ENCODE measurements around the gene CDK18. TPM values are rescaled to one million over a fixed set of nuclear protein-coding genes. Genes with fewer than 3 reads are reported as not detected.

The CDK18 gene
- total RNA-seq, 1 donor from 2014 or later, result 0.68 TPM

DNA sequence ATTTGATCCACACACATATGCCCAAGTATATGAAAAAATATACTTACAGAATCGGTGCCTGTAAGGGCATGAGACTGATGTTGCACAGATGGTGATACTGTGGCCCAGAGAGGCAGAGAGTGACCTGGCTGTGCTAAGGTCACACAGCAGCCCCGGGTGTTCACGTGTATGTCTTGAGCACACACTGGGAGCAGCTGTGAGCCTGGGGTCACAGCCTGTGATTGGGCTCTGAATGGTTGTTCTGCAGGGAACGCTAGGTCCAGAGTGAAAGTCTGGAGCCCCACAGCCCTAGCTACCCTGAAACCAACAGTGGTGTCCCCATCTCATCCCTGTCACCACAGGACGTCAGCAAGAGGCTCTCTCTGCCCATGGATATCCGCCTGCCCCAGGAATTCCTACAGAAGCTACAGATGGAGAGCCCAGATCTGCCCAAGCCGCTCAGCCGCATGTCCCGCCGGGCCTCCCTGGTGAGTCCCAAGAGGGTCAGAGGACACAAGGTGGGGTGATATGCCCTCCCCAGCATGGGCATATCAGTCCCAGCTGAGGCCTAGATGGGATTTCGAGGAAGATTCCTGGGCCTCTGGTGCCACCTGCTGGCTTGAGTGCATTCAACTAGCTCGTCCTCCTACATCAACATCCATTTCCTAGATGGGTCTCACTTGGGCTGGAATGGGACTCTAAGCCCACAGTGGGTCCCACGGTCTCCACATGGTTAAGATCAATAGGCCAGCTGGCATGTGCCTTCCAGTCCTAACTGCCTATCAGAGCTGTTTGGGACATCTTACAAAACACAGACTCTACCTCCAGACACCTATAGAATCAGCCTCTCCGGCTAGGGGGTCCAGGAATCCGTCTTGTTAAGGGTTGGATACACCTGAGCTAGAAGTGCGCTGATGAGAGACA lies 19.7 kb downstream of the CDK18 start:
- peak; percentile 38 for DNase-seq (ENCODE audit: low spot score)
- H3K36me3 Mint-ChIP-seq (ENCODE audit: low read depth), result no peaks in the 10 kb centered on the region
- no peaks in the 10 kb centered on the region for H3K4me1 Mint-ChIP-seq (ENCODE audit: low read depth)
- H3K9me3 Mint-ChIP-seq, result no peaks in the 10 kb centered on the region
- no peaks in the 10 kb centered on the region for H3K27me3 Mint-ChIP-seq (ENCODE audit: low read depth)
- no peak overlapping the region for H3K4me3 Mint-ChIP-seq (ENCODE audit: low read depth)
- intact Hi-C loops (cut with micrococcal nuclease), result loop anchor here (1.0 to 2.0 kb wide), 2 partner anchors 36 to 169 kb away; no protein-coding TSS in a partner anchor
- H3K27ac Mint-ChIP-seq, result no peak overlapping the region

DNA sequence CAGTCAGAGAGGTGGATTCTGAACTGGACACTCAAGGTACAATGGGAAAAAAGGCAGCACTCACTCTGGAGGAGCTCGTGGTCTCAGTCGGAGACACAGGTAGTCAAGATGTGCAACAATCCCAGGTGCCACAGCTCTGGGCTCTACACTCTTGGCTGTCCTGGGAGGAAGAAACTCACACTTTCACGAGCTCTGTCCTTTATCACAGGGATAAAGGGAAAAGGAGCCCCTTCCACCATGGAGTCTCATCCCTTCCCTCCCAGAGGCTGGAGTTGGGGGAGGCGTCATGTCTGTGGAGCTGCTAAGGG lies 20.3 kb downstream of the CDK18 start:
- H3K4me3 Mint-ChIP-seq (ENCODE audit: low read depth), result no peak overlapping the region
- no peaks in the 10 kb centered on the region for H3K9me3 Mint-ChIP-seq
- H3K27ac Mint-ChIP-seq, result no peak overlapping the region
- no peak for DNase-seq (ENCODE audit: low spot score)
- intact Hi-C loops (cut with micrococcal nuclease), result loop anchor here (1.0 to 5.0 kb wide), 3 partner anchors 36 to 170 kb away; no protein-coding TSS in a partner anchor
- no peaks in the 10 kb centered on the region for H3K36me3 Mint-ChIP-seq (ENCODE audit: low read depth)
- peaks cover 3% of the 10 kb centered on the region for H3K27me3 Mint-ChIP-seq (ENCODE audit: low read depth)
- peaks cover 3% of the 10 kb centered on the region for H3K4me1 Mint-ChIP-seq (ENCODE audit: low read depth)

GRCh38 chr1:205525495-205526285 lies 21.2 kb downstream of the CDK18 start:
- DNase-seq (ENCODE audit: low spot score), result no peak
- Mint-ChIP-seq H3K4me1 (ENCODE audit: low read depth) (peaks cover 3% of the 10 kb centered on the region), H3K27me3 (ENCODE audit: low read depth) (peaks cover 10% of the 10 kb centered on the region), H3K27ac (no peak overlapping the region), H3K9me3 (no peaks in the 10 kb centered on the region), H3K4me3 (ENCODE audit: low read depth) (no peak overlapping the region), H3K36me3 (ENCODE audit: low read depth) (no peaks in the 10 kb centered on the region)
- intact Hi-C loops (cut with micrococcal nuclease), result loop anchor here (2.0 to 5.0 kb wide), 2 partner anchors 67 to 171 kb away; no protein-coding TSS in a partner anchor

GRCh38 chr1:205526431-205526830 lies 22.0 kb downstream of the CDK18 start:
- no peaks in the 10 kb centered on the region for H3K36me3 Mint-ChIP-seq (ENCODE audit: low read depth)
- peaks cover 3% of the 10 kb centered on the region for H3K4me1 Mint-ChIP-seq (ENCODE audit: low read depth)
- no peak overlapping the region for H3K27ac Mint-ChIP-seq
- peaks cover 11% of the 10 kb centered on the region for H3K27me3 Mint-ChIP-seq (ENCODE audit: low read depth)
- no peak overlapping the region for H3K4me3 Mint-ChIP-seq (ENCODE audit: low read depth)
- no peaks in the 10 kb centered on the region for H3K9me3 Mint-ChIP-seq
- no peak for DNase-seq (ENCODE audit: low spot score)
- intact Hi-C loops (cut with micrococcal nuclease), result loop anchor here (5.0 kb wide), 1 partner anchor 66 kb away; no protein-coding TSS in a partner anchor

DNA sequence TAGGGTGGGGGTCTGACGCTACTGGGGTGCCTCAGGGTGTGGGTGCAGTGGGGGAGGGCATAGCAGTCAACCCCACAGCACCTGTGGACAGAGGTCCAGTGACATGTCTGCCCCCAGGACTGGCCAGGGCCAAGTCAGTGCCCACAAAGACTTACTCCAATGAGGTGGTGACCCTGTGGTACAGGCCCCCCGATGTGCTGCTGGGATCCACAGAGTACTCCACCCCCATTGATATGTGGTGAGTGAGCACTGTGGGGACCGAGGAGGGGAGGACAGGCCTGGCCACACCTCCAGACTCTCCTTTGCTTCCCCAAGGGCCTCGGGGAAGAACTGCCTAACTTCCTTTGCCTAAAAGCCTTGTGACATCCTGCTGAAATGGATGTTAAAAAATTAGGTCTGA lies 23.5 kb downstream of the CDK18 start:
- no peak overlapping the region for H3K27ac Mint-ChIP-seq
- peaks cover 11% of the 10 kb centered on the region for H3K27me3 Mint-ChIP-seq (ENCODE audit: low read depth)
- no peaks in the 10 kb centered on the region for H3K36me3 Mint-ChIP-seq (ENCODE audit: low read depth)
- H3K9me3 Mint-ChIP-seq, result no peaks in the 10 kb centered on the region
- H3K4me1 Mint-ChIP-seq (ENCODE audit: low read depth), result peaks cover 3% of the 10 kb centered on the region
- DNase-seq (ENCODE audit: low spot score), result no peak
- intact Hi-C loops (cut with micrococcal nuclease), result loop anchor here (1.0 to 5.0 kb wide), 3 partner anchors 64 to 129 kb away; partner anchors contain the start of gene ELK4
- no peak overlapping the region for H3K4me3 Mint-ChIP-seq (ENCODE audit: low read depth)

- Mint-ChIP-seq H3K9me3 (no peaks in the 10 kb centered on the region), H3K27me3 (ENCODE audit: low read depth) (peaks cover 11% of the 10 kb centered on the region), H3K4me3 (ENCODE audit: low read depth) (no peak overlapping the region), H3K4me1 (ENCODE audit: low read depth) (peaks cover 3% of the 10 kb centered on the region), H3K36me3 (ENCODE audit: low read depth) (no peaks in the 10 kb centered on the region), H3K27ac (no peak overlapping the region)
- intact Hi-C loops (cut with micrococcal nuclease), result loop anchor here (1.0 to 5.0 kb wide), 3 partner anchors 64 to 129 kb away; partner anchors contain the start of gene ELK4
- DNase-seq (ENCODE audit: low spot score), result no peak
These were observed 24.0 kb downstream of the CDK18 start for GRCh38 chr1:205528446-205528886.

DNA sequence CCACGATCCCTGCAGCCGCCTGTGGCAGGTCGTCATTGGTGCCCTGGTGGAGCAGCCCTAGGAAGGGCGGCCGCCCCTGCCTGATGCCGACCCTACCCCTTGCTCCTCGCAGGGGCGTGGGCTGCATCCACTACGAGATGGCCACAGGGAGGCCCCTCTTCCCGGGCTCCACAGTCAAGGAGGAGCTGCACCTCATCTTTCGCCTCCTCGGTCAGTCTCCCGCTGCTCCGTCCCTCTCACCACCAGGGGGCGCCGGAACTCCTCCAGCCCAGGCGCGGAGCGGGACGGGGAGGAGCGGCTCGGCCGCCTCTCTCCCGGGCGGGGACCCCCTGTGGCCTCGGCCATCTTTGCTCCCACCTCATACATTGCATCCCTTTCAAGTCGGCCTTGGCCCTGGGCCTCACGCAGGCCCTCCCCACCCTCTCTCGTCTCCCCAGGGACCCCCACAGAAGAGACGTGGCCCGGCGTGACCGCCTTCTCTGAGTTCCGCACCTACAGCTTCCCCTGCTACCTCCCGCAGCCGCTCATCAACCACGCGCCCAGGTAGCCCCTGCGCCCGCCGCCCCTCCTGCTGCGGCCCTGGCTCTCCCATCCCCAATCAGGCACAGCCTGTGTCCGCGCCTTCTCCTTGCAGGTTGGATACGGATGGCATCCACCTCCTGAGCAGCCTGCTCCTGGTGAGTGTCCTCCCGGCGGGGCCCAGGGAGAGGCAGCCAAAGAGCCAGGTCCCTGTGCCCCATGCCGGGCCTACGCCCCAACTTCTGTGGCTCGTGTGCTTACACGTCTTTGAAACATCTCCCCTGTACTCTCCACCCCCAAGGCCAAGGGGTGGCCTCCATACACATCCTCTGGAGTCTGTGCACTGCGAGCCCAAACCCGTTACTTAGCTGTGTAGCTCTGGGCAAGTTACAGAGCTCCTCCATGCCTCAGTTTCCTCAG lies 24.7 kb downstream of the CDK18 start:
- Mint-ChIP-seq H3K36me3 (ENCODE audit: low read depth) (no peaks in the 10 kb centered on the region), H3K27me3 (ENCODE audit: low read depth) (peaks cover 11% of the 10 kb centered on the region), H3K9me3 (no peaks in the 10 kb centered on the region), H3K27ac (no peak overlapping the region), H3K4me3 (ENCODE audit: low read depth) (peak overlapping the region; percentile 37), H3K4me1 (ENCODE audit: low read depth) (peaks cover 3% of the 10 kb centered on the region)
- DNase-seq (ENCODE audit: low spot score), result peak; percentile 70
- intact Hi-C loops (cut with micrococcal nuclease), result loop anchor here (1.0 to 5.0 kb wide), 3 partner anchors 63 to 128 kb away; partner anchors contain the start of gene ELK4

DNA sequence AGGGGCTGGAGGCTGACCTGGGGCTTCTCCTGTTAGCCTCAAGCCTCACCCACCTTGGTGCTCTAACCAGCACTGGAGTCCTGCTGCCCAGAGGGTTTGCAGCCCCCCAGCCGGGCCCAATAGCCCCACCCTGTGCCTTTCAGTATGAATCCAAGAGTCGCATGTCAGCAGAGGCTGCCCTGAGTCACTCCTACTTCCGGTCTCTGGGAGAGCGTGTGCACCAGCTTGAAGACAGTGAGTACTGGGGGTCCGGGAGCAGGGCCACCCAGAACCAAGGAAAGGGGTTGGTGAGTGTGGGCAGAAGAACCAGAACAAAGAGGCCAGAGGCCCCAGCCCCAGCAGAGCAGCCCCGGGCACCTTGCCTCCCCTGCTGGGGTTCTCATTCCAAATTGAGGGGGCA lies 25.6 kb downstream of the CDK18 start:
- H3K27me3 Mint-ChIP-seq (ENCODE audit: low read depth), result peaks cover 11% of the 10 kb centered on the region
- H3K36me3 Mint-ChIP-seq (ENCODE audit: low read depth), result no peaks in the 10 kb centered on the region
- DNase-seq (ENCODE audit: low spot score), result no peak
- H3K27ac Mint-ChIP-seq, result no peak overlapping the region
- intact Hi-C loops (cut with micrococcal nuclease), result no loop called here
- no peaks in the 10 kb centered on the region for H3K9me3 Mint-ChIP-seq
- peaks cover 3% of the 10 kb centered on the region for H3K4me1 Mint-ChIP-seq (ENCODE audit: low read depth)
- H3K4me3 Mint-ChIP-seq (ENCODE audit: low read depth), result no peak overlapping the region

DNA sequence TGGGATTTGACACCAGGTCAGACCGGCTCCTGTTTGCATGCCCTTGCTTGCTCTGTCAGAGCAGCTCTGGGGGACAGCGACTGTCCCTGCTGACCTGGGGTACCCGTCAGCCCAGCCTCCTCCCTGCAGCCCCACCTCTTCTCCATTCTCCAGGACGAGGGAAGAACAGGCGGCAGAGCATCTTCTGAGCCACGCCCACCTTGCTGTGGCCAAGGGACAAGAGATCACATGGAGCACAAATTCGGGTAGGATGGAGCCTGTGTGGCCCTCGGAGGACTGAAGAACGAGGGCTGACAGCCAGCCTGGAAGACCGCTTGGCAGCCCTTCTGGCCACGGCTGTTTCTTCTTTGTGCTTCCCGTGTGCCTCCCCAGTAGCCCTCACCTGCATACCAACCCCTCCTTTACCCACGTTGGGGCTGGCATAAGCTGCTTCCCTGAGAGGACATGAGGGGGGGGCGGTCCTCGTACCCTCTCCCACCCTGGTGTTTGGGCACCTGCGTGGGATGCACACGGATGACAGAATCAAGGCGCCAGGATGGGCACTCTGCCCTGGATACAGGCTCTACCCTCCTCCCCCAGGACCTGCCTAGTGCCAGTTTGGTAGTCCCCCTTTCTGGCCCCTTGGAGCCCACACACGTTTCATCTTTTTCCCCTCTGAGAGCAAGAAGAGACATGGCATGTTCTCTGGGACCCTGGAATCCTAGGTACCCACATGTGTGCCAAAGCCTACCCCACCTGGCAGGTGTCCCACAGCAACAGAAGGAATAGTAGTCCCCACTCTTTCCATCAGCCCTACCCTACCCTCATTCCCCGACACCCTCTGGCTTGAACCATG lies 26.9 kb downstream of the CDK18 start:
- no peak overlapping the region for H3K4me3 Mint-ChIP-seq (ENCODE audit: low read depth)
- H3K36me3 Mint-ChIP-seq (ENCODE audit: low read depth), result no peaks in the 10 kb centered on the region
- intact Hi-C loops (cut with micrococcal nuclease), result no loop called here
- no peaks in the 10 kb centered on the region for H3K9me3 Mint-ChIP-seq
- DNase-seq (ENCODE audit: low spot score), result no peak
- H3K27ac Mint-ChIP-seq, result no peak overlapping the region
- peaks cover 3% of the 10 kb centered on the region for H3K4me1 Mint-ChIP-seq (ENCODE audit: low read depth)
- peaks cover 11% of the 10 kb centered on the region for H3K27me3 Mint-ChIP-seq (ENCODE audit: low read depth)

DNA sequence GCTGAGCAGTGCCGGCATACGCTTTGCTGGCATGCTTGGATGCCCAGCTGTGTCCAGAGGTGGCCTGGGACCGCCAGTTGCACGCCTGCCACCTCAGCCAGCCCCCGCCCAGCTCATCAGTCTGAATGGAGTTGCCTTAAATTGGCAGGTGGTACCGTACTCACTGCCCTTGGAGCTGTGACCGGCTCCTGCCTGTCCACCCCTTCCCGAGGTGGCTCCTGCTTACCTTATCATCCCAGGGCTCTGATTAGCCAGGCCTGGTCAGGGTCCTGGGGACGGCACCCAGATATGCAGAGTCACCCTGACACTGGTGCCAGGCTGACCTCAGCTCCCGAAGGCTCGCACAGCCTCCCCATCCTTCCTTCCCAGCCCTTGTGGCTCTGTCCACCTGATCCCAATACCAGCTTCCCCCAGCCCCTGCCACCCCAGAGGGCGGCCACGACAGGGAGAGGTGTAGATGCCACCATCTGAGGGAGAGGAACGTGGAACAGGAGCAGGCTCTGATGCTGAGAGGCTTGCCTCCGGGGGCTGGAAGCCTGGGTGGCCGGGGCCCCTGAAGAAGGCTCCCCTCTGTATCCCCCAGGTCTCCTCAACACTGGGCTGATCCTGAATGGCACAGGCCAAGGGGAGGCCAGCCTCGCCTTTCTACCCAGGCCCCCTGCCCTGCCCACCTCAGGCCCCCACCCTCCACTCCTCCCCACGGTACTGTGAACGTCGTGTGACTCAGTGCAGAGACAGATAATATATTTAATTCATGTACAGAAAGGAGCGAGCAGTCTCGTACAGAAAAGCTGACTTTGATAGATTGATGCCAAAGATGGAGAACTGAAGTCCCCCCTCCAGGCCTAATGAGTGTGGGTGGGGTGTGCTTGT lies 27.8 kb downstream of the CDK18 start:
- intact Hi-C loops (cut with micrococcal nuclease), result no loop called here

More for the DNA sequence above, 27.8 kb downstream of the CDK18 start:
- peaks cover 9% of the 10 kb centered on the region for H3K4me1 Mint-ChIP-seq (ENCODE audit: low read depth)
- no peaks in the 10 kb centered on the region for H3K9me3 Mint-ChIP-seq
- no peak for DNase-seq (ENCODE audit: low spot score)
- H3K4me3 Mint-ChIP-seq (ENCODE audit: low read depth), result no peak overlapping the region
- H3K36me3 Mint-ChIP-seq (ENCODE audit: low read depth), result no peaks in the 10 kb centered on the region
- H3K27me3 Mint-ChIP-seq (ENCODE audit: low read depth), result peaks cover 11% of the 10 kb centered on the region
- H3K27ac Mint-ChIP-seq, result no peak overlapping the region
